RKO (cell line): ENCODE data around the gene ZNF473.

Experiments
- DNase-seq: peaks from one replicate; pipeline ENCODE4 v3.0.0-alpha.2; 2016; ENCODE audit warnings: low spot score

Gene ZNF473

GRCh38 chr19:50003810-50004419, 21.9 kb upstream of the ZNF473 start:
- peak; percentile 74 for DNase-seq

- no peak for DNase-seq
Observed at GRCh38 chr19:50005428-50005827, 20.4 kb upstream of the ZNF473 start.

- DNase-seq: no peak
Observed at GRCh38 chr19:50007170-50007569, 18.6 kb upstream of the ZNF473 start.

GRCh38 chr19:50007947-50008346, 17.9 kb upstream of the ZNF473 start:
- no peak for DNase-seq

GRCh38 chr19:50008532-50008931, 17.3 kb upstream of the ZNF473 start:
- DNase-seq: no peak

GRCh38 chr19:50016225-50016807, 9.5 kb upstream of the ZNF473 start:
- DNase-seq: no peak

- no peak for DNase-seq
Observed at GRCh38 chr19:50020481-50020880, 5.3 kb upstream of the ZNF473 start.

GRCh38 chr19:50022823-50023222, 3.0 kb upstream of the ZNF473 start:
- DNase-seq: no peak

- no peak for DNase-seq
Observed at GRCh38 chr19:50024719-50025021, 1.1 kb upstream of the ZNF473 start.

- DNase-seq: peak; percentile 99
Observed at GRCh38 chr19:50025022-50025793, 597 bp upstream of the ZNF473 start, which contains the start of gene VRK3. TSS of gene VRK3 (minus strand) at chr19:50025372. CDS start at chr19:50016162, 9,210 bp downstream.

- no peak for DNase-seq
Observed at GRCh38 chr19:50026550-50026906, 723 bp downstream of the ZNF473 start.

GRCh38 chr19:50030225-50030624, 4.4 kb downstream of the ZNF473 start:
- no peak for DNase-seq

- no peak for DNase-seq
Observed at GRCh38 chr19:50030937-50031336, 5.1 kb downstream of the ZNF473 start.

- no peak for DNase-seq
Observed at GRCh38 chr19:50036908-50037307, 11.1 kb downstream of the ZNF473 start.

- DNase-seq: peak; percentile 95
Observed at GRCh38 chr19:50039968-50040367, 14.2 kb downstream of the ZNF473 start.

GRCh38 chr19:50040967-50041366, 15.2 kb downstream of the ZNF473 start:
- DNase-seq: no peak

- DNase-seq: no peak
Observed at GRCh38 chr19:50042363-50043024, 16.7 kb downstream of the ZNF473 start.

GRCh38 chr19:50043967-50044366, 18.2 kb downstream of the ZNF473 start:
- no peak for DNase-seq

GRCh38 chr19:50044922-50045321, 19.1 kb downstream of the ZNF473 start:
- no peak for DNase-seq

GRCh38 chr19:50046649-50047503, 21.1 kb downstream of the ZNF473 start:
- peak; percentile 68 for DNase-seq

GRCh38 chr19:50047671-50048070, 21.9 kb downstream of the ZNF473 start:
- no peak for DNase-seq
